A549 (cell line): ENCODE data around the gene OTOP2. TPM values are rescaled to one million over a fixed set of nuclear protein-coding genes. Genes with fewer than 3 reads are reported as not detected.

ENCODE experiments used
- ATAC-seq, 2 experiments: fragments of 200-7000 bp in 1 of 2; fragments of >200 bp in 1 of 2; cut with Nextera tagmentation in 1 of 2; cut with Tn5 transposase in 1 of 2; 3 replicates each; pipeline versions ENCODE4 v1.8.0 to v1.9.1; 2018 to 2020; ENCODE audit warnings: mild to moderate bottlenecking in 1 of 2, moderate library complexity in 1 of 2
- CTCF ChIA-PET: fragments of 300-600 bp; sonication (Branson Sonifier 250); formaldehyde crosslinking; extraction: SDS; loops from one replicate; lab custom pipeline; 2021; ENCODE audit warnings: antibody characterized with exemption, inconsistent platforms; lab: Yijun Ruan, JAX
- POLR2A ChIA-PET: fragments of 350-600 bp; formaldehyde crosslinking; extraction: SDS; loops from one replicate; lab custom pipeline; 2021; ENCODE audit warnings: antibody characterized with exemption, inconsistent platforms; lab: Yijun Ruan, JAX
- DNase-seq, 2 experiments: peaks; one replicate each; pipeline versions ENCODE4 v3.0.0 to v3.0.0-alpha.2; 2011 to 2016; ENCODE audit warnings: low read depth in 1 of 2, low spot score in 1 of 2
- FAIRE-seq: peaks from 2 replicates; lab custom pipeline; 2011; peaks lifted over from hg19 to GRCh38; lab: Jason Lieb, UNC
- H3K27ac ChIP-seq, 2 experiments: fragments of >200 bp; sonication (Bioruptor Twin); formaldehyde crosslinking; 3 replicates each; pipeline ENCODE4 v1.5.1; 2016 to 2017
- H3K4me1 ChIP-seq: fragments of >200 bp; sonication (Bioruptor Twin); formaldehyde crosslinking; 3 replicates; pipeline ENCODE4 v1.6.1; 2016
- H3K4me2 ChIP-seq: fragments of >200 bp; sonication (Bioruptor Twin); formaldehyde crosslinking; 3 replicates; pipeline ENCODE4 v1.6.1; 2016
- H3K4me3 ChIP-seq: fragments of >200 bp; sonication (Bioruptor Twin); formaldehyde crosslinking; 3 replicates; pipeline ENCODE4 v1.5.1; 2016
- H3K9me3 ChIP-seq: fragments of >200 bp; sonication (Bioruptor Twin); formaldehyde crosslinking; 3 replicates; pipeline ENCODE4 v1.6.1; 2016
- CBX8 ChIP-seq: fragments of 200-600 bp; sonication (generic); IDR thresholded peaks from 2 replicates; pipeline ENCODE4 v1.6.1; 2016
- CEBPB ChIP-seq, 2 experiments: fragments of >200 bp in 1 of 2; sonication (Bioruptor Twin) in 1 of 2; formaldehyde crosslinking in 1 of 2; IDR thresholded peaks; 2 replicates each; pipeline ENCODE4 v1.6.1; 2012 to 2016
- CHD4 ChIP-seq: fragments of 200-600 bp; sonication (generic); IDR thresholded peaks from 2 replicates; pipeline ENCODE4 v1.6.1; 2016; ENCODE audit warnings: antibody characterized with exemption, mild to moderate bottlenecking, borderline replicate concordance
- E2F6 ChIP-seq: IDR thresholded peaks from 2 replicates; pipeline ENCODE4 v1.6.1; 2012; ENCODE audit warnings: low read depth, borderline replicate concordance
- ELK1 ChIP-seq: fragments of 150-350 bp; IDR thresholded peaks from 2 replicates; pipeline ENCODE4 v1.6.1; 2014; ENCODE audit warnings: low read depth, mild to moderate bottlenecking, low read length
- ESRRA ChIP-seq: fragments of 150-350 bp; IDR thresholded peaks from 2 replicates; pipeline ENCODE4 v1.6.1; 2014; ENCODE audit warnings: mild to moderate bottlenecking, low read length, borderline replicate concordance
- FOSL2 ChIP-seq, 2 experiments: fragments of 450-650 bp in 1 of 2; fragments of >200 bp in 1 of 2; sonication (Bioruptor Twin) in 1 of 2; formaldehyde crosslinking; IDR thresholded peaks; 2 replicates each; pipeline versions ENCODE4 v1.5.0 to v1.6.1; 2016 to 2020; ENCODE audit warnings: mild to moderate bottlenecking in 1 of 2, moderate library complexity in 1 of 2
- HES2 ChIP-seq: fragments of >200 bp; sonication (Bioruptor Twin); formaldehyde crosslinking; IDR thresholded peaks from 2 replicates; pipeline ENCODE4 v1.6.1; 2016
- HOXB5 ChIP-seq: fragments of 250-450 bp; sonication (Bioruptor Pico); IDR thresholded peaks from 2 replicates; pipeline ENCODE4 v1.5.0; 2020; ENCODE audit warnings: mild to moderate bottlenecking, moderate library complexity
- NR3C1 ChIP-seq: fragments of >200 bp; sonication (Bioruptor Twin); formaldehyde crosslinking; IDR thresholded peaks from 3 replicates; pipeline ENCODE4 v1.6.1; 2017
- RARB ChIP-seq: fragments of 250-450 bp; sonication (Bioruptor Pico); IDR thresholded peaks from 2 replicates; pipeline ENCODE4 v1.8.0; 2021; ENCODE audit warnings: mild to moderate bottlenecking, moderate library complexity
- REST ChIP-seq: fragments of 200-600 bp; sonication (generic); IDR thresholded peaks from 2 replicates; pipeline ENCODE4 v1.6.1; 2016; ENCODE audit warnings: antibody characterized with exemption, mild to moderate bottlenecking, moderate library complexity
- ZNF302 ChIP-seq: fragments of 250-450 bp; sonication (Bioruptor Pico); IDR thresholded peaks from 2 replicates; pipeline ENCODE4 v1.9.0; 2021; ENCODE audit warnings: inconsistent platforms, mild to moderate bottlenecking, moderate library complexity
- WGBS: methylation state at CpG from one replicate; pipeline ENCODE4 v1.1.6; 2017; ENCODE audit errors: missing lambda C conversion rate; 5-methylcytosine and 5-hydroxymethylcytosine counted together
- polyA plus RNA-seq, 4 experiments: library from polyadenylated mRNA; depleted of rRNA in 3 of 4; stranded (reverse); fragments of >200 nt; fragmentation: RNase III in 1 of 4; extraction: RNeasy Plus Mini Kit Qiagen cat#74134 plus additional on column Dnase treatment in 1 of 4; gene quantifications; 2 replicates in 3 of 4; 3 replicates in 1 of 4; pipeline ENCODE4 v1.2.3, GENCODE V29; 2011 to 2017

OTOP2 gene
- polyA plus RNA-seq, 2 of the 4 experiments (the other 2 are of a cell fraction): 0.06 TPM; not detected in 1

- peak within 1 kb of the TSS; percentile 40 for H3K4me3 ChIP-seq
- ATAC-seq (peak; percentile 32 to 65; a peak in 4 of 6 replicates), DNase-seq (no peak), FAIRE-seq (no peak)
- H3K4me1 ChIP-seq: peaks cover 4% of the 10 kb centered on the region; the same call in 1 of the 3 replicates
- CTCF ChIA-PET: interaction anchor here (0.8 to 2.2 kb wide), 6 partner anchors 12 to 525 kb away, joined by 3 to 8 read pairs (median 4); no protein-coding TSS in a partner anchor
- H3K27ac ChIP-seq: peak within 1 kb of the TSS; percentile 30 to 59; a peak in 4 of 6 replicates
- WGBS: 34% methylated on average over 40 of the region's 86 CpGs
- no peaks in the 10 kb centered on the region for H3K9me3 ChIP-seq
- POLR2A ChIA-PET: interaction anchor here (0.6 to 1.0 kb wide), 3 partner anchors 18 to 20 kb away, joined by 3 to 6 read pairs (median 3); partner anchors contain the start of gene FDXR
- no peak for TF ChIP-seq CBX8
- TF ChIP-seq FOSL2 (IDR thresholded peaks at IDR 0.05): no peak
- TF ChIP-seq FOSL2 (CRISPR knock-in tag; IDR thresholded peaks at IDR 0.05): no peak
- TF ChIP-seq E2F6: no peak
- TF ChIP-seq CEBPB (IDR thresholded peaks at IDR 0.05): no peak
- TF ChIP-seq ELK1: no peak
- no peak for TF ChIP-seq HOXB5 (CRISPR knock-in tag)
- TF ChIP-seq NR3C1: no peak
- H3K4me2 ChIP-seq: peak within 1 kb of the TSS; percentile 89
Measured at GRCh38 chr17:74892974-74893911, 30.8 kb upstream of the OTOP2 start, which contains the start of gene FADS6. FADS6 (minus strand) TSS chr17:74893633; CDS start chr17:74893595, 38 bp downstream.

- TF ChIP-seq ZNF302 (CRISPR knock-in tag) (no peak), REST (no peak), HES2 (no peak), ESRRA (no peak), CHD4 (no peak), RARB (CRISPR knock-in tag) (no peak)
- 38% methylated on average over 19 of the region's 22 CpGs for whole genome bisulfite sequencing
- ATAC-seq (no peak; a peak in 1 of 6 replicates), FAIRE-seq (no peak), DNase-seq (no peak)
- Histone ChIP-seq H3K9me3 (no peaks in the 10 kb centered on the region), H3K27ac (peak overlapping the region in 1 of 2 experiments; percentile 59; a peak in 3 of 6 replicates), H3K4me1 (peaks cover 4% of the 10 kb centered on the region; the same call in 1 of the 3 replicates), H3K4me3 (peak overlapping the region; percentile 40), H3K4me2 (peak overlapping the region; percentile 89)
- ChIA-PET POLR2A (interaction anchor here (0.7 to 1.0 kb wide), 3 partner anchors 19 to 28 kb away, joined by 3 to 7 read pairs (median 6); partner anchors contain the start of gene FDXR), CTCF (interaction anchor here (0.8 to 2.6 kb wide), 9 partner anchors 12 to 525 kb away, joined by 3 to 12 read pairs (median 6); partner anchors contain the start of genes OTOP2 and USH1G)
Measured at GRCh38 chr17:74893936-74894671, 30.0 kb upstream of the OTOP2 start.
